ENCODE measurements around the gene CLCN3. TPM values are rescaled to one million over a fixed set of nuclear protein-coding genes. Genes with fewer than 3 reads are reported as not detected.

CLCN3 gene
- total and polyA plus RNA-seq, 10 of the 15 experiments (the other 5 are each of a cell fraction or from before 2014, with no cell fraction given): 4.0 to 22.8 (median 11.8) TPM

DNA sequence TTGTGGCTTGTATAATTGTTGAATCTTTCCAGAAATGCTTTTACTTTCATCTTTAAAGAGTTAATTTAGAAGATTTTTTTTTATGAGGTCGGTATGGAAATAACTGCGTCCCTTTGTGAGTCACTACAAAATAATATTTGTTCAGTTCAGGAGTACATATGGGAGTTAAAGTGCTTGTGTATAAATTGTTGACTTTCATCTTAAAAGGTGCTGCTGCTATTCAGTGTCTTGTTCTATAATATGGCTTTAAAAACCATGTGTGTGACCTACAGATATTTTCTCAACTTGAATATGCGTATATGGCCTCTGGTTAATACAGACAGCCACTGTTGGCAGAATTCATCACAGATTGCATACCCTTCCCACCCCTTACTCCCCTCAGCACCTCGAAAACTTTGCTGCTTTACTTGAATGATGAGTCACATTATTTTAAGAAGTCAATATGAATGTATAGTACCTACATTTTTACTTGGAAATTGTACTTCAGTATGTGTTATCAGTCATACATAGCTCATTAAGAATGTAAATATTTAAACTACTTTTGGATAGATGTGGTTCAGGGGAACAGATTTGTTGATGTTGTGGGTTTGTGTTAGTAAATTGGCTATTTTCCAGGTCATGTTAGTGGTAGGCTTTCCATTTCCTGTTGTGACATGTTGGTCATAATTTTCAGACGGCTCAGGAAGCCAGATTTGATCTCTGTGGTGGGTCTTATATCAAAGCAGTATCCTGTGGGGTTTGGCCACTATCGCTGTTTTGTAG is 1.5 kb downstream of the CLCN3 start:
- BruUV-seq (replicated peaks): no TSS peak
- peak overlapping the region; percentile 99 for H3K27ac ChIP-seq (ENCODE audit: control insufficient read depth, insufficient read depth)
- peak overlapping the region; percentile 75 for H3K4me3 ChIP-seq
- ChIA-PET CTCF (interaction anchor here (0.6 to 4.3 kb wide), 6 partner anchors 10 to 612 kb away, joined by 3 to 27 read pairs (median 5); partner anchors contain the start of genes CBR4 and NEK1), SMC1A (ENCODE audit: uncharacterized antibody, unreplicated experiment) (interaction anchor here (0.5 to 3.0 kb wide), 6 partner anchors 10 to 426 kb away, joined by 3 to 17 read pairs (median 4); partner anchors contain the start of gene NEK1), RAD21 (ENCODE audit: unreplicated experiment) (interaction anchor here (0.7 to 4.5 kb wide), 5 partner anchors 9 to 106 kb away, joined by 3 to 34 read pairs (median 4); no protein-coding TSS in a partner anchor), POLR2A (interaction anchor here (0.8 to 3.5 kb wide), 5 partner anchors 9 to 38 kb away, joined by 3 to 26 read pairs (median 9); partner anchors contain the start of gene NEK1)
- peaks cover 5% of the 10 kb centered on the region; the same call in 1 of the 2 replicates for H3K4me1 ChIP-seq (ENCODE audit: control insufficient read depth, insufficient read depth, low read length)
- no peaks in the 10 kb centered on the region for H3K27me3 ChIP-seq (replicated peaks in 1 of 2; ENCODE audit: control insufficient read depth in 2 of 2, insufficient read depth in 2 of 2, low read length in 1 of 2)
- peak overlapping the region; percentile 75 for H3K4me2 ChIP-seq (ENCODE audit: control insufficient read depth, insufficient read depth)
- no peak overlapping the region for H2AFZ ChIP-seq (ENCODE audit: control insufficient read depth, low read depth, low read length)
- peaks cover 63% of the 10 kb centered on the region for H3K79me2 ChIP-seq (ENCODE audit: control insufficient read depth, insufficient read depth, low read length)
- no peaks in the 10 kb centered on the region for H4K20me1 ChIP-seq (ENCODE audit: control insufficient read depth, insufficient read depth)
- TF ChIP-seq, protein P1, sequence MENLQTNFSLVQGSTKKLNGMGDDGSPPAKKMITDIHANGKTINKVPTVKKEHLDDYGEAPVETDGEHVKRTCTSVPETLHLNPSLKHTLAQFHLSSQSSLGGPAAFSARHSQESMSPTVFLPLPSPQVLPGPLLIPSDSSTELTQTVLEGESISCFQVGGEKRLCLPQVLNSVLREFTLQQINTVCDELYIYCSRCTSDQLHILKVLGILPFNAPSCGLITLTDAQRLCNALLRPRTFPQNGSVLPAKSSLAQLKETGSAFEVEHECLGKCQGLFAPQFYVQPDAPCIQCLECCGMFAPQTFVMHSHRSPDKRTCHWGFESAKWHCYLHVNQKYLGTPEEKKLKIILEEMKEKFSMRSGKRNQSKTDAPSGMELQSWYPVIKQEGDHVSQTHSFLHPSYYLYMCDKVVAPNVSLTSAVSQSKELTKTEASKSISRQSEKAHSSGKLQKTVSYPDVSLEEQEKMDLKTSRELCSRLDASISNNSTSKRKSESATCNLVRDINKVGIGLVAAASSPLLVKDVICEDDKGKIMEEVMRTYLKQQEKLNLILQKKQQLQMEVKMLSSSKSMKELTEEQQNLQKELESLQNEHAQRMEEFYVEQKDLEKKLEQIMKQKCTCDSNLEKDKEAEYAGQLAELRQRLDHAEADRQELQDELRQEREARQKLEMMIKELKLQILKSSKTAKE (IDR thresholded peaks at IDR 0.05; ENCODE audit: low read depth, poor library complexity, severe bottlenecking): no peak
- TF ChIP-seq IKZF2 (IDR thresholded peaks at IDR 0.05) (peak; percentile 29 to 32; a peak in 1 of 4 replicates), FOXM1 (IDR thresholded peaks at IDR 0.05; ENCODE audit: low read depth, low read length) (0 out of 2 replicates have a peak, but pooled peaks have one; percentile 34), MXI1 (IDR thresholded peaks at IDR 0.05; ENCODE audit: low read depth, low read length) (0 out of 2 replicates have a peak, but pooled peaks have one; percentile 15), MTA2 (IDR thresholded peaks at IDR 0.05; ENCODE audit: low read depth) (peak; percentile 38; the same call in 1 of the 2 replicates), SMAD1 (IDR thresholded peaks at IDR 0.05; ENCODE audit: low read depth, partially characterized antibody) (peak; percentile 74), NR2F1 (conservative IDR thresholded peaks at IDR 0.05) (no peak), EP300 (IDR thresholded peaks at IDR 0.05; ENCODE audit: borderline replicate concordance in 1 of 2, control insufficient read depth in 1 of 2, low read depth in 2 of 2, low read length in 2 of 2) (no peak), KLF5 (IDR thresholded peaks at IDR 0.05; ENCODE audit: partially characterized antibody) (no peak), CBX5 (IDR thresholded peaks at IDR 0.05; ENCODE audit: low read depth) (no peak), ZNF384 (IDR thresholded peaks at IDR 0.05; ENCODE audit: borderline replicate concordance, low read depth, low read length) (no peak), RUNX3 (IDR thresholded peaks at IDR 0.05; ENCODE audit: low read length) (peak; percentile 82), CREB1 (IDR thresholded peaks at IDR 0.05; ENCODE audit: low read depth) (0 out of 2 replicates have a peak, but pooled peaks have one; percentile 26), CHD4 (IDR thresholded peaks at IDR 0.05) (no peak)
- TF ChIP-seq, protein P2, sequence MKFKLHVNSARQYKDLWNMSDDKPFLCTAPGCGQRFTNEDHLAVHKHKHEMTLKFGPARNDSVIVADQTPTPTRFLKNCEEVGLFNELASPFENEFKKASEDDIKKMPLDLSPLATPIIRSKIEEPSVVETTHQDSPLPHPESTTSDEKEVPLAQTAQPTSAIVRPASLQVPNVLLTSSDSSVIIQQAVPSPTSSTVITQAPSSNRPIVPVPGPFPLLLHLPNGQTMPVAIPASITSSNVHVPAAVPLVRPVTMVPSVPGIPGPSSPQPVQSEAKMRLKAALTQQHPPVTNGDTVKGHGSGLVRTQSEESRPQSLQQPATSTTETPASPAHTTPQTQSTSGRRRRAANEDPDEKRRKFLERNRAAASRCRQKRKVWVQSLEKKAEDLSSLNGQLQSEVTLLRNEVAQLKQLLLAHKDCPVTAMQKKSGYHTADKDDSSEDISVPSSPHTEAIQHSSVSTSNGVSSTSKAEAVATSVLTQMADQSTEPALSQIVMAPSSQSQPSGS (IDR thresholded peaks at IDR 0.05; ENCODE audit: low read length): peak; percentile 3; the same call in 1 of the 2 replicates
- TF ChIP-seq, protein P3, sequence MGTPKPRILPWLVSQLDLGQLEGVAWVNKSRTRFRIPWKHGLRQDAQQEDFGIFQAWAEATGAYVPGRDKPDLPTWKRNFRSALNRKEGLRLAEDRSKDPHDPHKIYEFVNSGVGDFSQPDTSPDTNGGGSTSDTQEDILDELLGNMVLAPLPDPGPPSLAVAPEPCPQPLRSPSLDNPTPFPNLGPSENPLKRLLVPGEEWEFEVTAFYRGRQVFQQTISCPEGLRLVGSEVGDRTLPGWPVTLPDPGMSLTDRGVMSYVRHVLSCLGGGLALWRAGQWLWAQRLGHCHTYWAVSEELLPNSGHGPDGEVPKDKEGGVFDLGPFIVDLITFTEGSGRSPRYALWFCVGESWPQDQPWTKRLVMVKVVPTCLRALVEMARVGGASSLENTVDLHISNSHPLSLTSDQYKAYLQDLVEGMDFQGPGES (IDR thresholded peaks at IDR 0.05): no peak
- TF ChIP-seq, protein P4, sequence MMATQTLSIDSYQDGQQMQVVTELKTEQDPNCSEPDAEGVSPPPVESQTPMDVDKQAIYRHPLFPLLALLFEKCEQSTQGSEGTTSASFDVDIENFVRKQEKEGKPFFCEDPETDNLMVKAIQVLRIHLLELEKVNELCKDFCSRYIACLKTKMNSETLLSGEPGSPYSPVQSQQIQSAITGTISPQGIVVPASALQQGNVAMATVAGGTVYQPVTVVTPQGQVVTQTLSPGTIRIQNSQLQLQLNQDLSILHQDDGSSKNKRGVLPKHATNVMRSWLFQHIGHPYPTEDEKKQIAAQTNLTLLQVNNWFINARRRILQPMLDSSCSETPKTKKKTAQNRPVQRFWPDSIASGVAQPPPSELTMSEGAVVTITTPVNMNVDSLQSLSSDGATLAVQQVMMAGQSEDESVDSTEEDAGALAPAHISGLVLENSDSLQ (IDR thresholded peaks at IDR 0.05): no peak
- intact Hi-C loops (cut with micrococcal nuclease; ENCODE audit: unreplicated experiment): loop anchor here (2.0 to 5.0 kb wide), 3 partner anchors 39 to 400 kb away; no protein-coding TSS in a partner anchor
- H3K9ac ChIP-seq (ENCODE audit: control insufficient read depth, insufficient read depth, low read length): peak overlapping the region; percentile 98
- H3K36me3 ChIP-seq (ENCODE audit: control insufficient read depth in 2 of 2, insufficient read depth in 2 of 2, low read length in 1 of 2): no peaks in the 10 kb centered on the region
- DNase-seq (ENCODE audit: low read depth, low spot score) (no peak), ATAC-seq (peak; percentile 11), FAIRE-seq (no peak)
- in situ Hi-C loops (cut with MboI): no loop called here
- H3K9me3 ChIP-seq (replicated peaks; ENCODE audit: control insufficient read depth, insufficient read depth, low read length): no peaks in the 10 kb centered on the region
- 9% methylated on average over 6 of the region's 6 CpGs for WGBS (ENCODE audit: insufficient coverage, insufficient replicate concordance, low lambda C conversion rate, missing lambda C conversion rate)
